H1 (cell line): ENCODE results near the gene PROM2. TPM values are rescaled to one million over a fixed set of nuclear protein-coding genes. Genes with fewer than 3 reads are reported as not detected.

ENCODE experiments used
- ZNF274 ChIP-seq: IDR thresholded peaks from 2 replicates; pipeline ENCODE4 v1.7.0; 2012; ENCODE audit warnings: low read length, borderline replicate concordance; ENCODE audit errors: extremely low read depth
- polyA plus RNA-seq, 7 experiments: library from polyadenylated mRNA; depleted of rRNA in 3 of 7; stranded (reverse) in 5 of 7; unstranded in 2 of 7; fragments of >200 nt in 5 of 7; fragments of 200-250 nt in 2 of 7; gene quantifications; 1 replicate in 5 of 7; 2 replicates in 1 of 7; 4 replicates in 1 of 7; pipeline versions ENCODE4 v1.2.1 to v1.2.3, GENCODE V29; 2011 to 2013; ENCODE audit warnings: missing spikeins in 2 of 7, mixed read lengths in 2 of 7
- total RNA-seq: library from RNA; stranded (reverse); fragmentation: NEBNext Ultra II Directional; extraction: Animal tissue kit (Norgen Biotek cat#: 25700); gene quantifications from 2 replicates; pipeline ENCODE4 v1.2.1, GENCODE V29; 2021

The PROM2 gene
- total and polyA plus RNA-seq, 2 of the 8 experiments (the other 6 are each of a cell fraction or from before 2014, with no cell fraction given), result 1.6 to 3.8 TPM

GRCh38 chr2:95291222-95291621 is 17.0 kb downstream of the PROM2 start (continued):
- no peak for TF ChIP-seq ZNF274
